HG02970 (cell line): Measurements from ENCODE around the gene MBD3.

Experiments used
- ATAC-seq: cut with Tn5 transposase; IDR thresholded peaks from one replicate; pipeline ENCODE4 v1.9.1; 2021; ENCODE audit warnings: mild to moderate bottlenecking, moderate library complexity, moderate number of reproducible peaks; ENCODE audit not compliant: unreplicated experiment, low FRiP score

MBD3 gene

DNA sequence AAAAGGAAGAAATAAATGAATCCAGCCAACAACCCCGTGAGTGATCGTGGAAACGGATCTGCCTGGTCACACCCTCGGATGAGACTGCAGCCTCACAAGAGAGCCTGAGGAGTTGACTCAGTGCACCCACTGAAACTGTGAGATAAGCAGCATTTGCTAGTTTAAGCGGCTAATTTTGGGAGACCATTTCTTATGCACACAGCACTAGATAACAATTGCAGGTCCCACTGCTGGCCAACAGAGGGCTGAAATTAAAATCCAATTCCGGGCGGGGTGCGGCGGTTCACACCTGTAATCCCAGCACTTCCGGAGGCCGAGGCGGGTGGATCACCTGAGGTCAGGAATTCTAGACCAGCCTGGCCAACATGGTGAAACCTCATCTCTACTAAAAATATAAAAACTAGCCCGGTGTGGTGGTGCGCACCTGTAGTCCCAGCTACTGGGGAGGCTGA, 9.0 kb upstream of the MBD3 start:
- no peak for ATAC-seq

- ATAC-seq, result no peak
Measured at GRCh38 chr19:1599460-1599846, 6.8 kb upstream of the MBD3 start.

DNA sequence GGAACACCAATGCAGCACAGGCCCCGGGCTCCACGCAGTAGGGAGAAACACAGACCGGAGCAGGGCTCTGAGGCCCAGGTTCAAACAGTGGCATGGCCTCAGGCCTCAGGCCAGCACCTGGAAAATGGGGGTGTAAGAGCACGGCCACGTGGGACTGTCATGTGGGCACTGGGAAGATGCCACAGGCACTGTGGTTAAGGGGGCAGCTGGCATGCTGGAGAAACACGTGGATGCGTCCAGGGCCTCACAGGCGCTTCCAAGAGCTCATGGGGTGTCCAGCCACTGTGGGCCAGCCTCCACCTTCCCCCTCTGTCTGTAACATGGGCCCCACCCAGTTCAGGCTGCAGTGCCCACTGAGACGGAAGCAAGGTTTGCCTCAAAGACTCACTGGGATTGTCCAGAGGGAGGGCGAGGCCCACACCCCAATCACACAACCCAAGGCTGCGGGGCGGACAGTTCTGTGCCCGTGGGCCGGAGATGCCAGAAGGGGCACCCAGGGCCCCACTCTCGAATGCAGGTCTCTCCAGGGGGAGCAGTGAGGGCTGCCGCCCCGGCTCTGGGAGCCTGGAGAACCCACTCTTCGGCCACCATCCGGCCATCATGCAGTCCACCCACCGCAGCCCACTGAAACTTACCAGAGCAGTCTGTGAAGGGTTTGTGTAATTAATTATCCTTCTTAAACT, 6.3 kb upstream of the MBD3 start:
- no peak for ATAC-seq

GRCh38 chr19:1593501-1593772, 772 bp upstream of the MBD3 start:
- no peak for ATAC-seq

GRCh38 chr19:1592024-1592754, 476 bp downstream of the MBD3 start:
- peak; percentile 68 for ATAC-seq

GRCh38 chr19:1591421-1592023, 1.1 kb downstream of the MBD3 start:
- ATAC-seq, result no peak

DNA sequence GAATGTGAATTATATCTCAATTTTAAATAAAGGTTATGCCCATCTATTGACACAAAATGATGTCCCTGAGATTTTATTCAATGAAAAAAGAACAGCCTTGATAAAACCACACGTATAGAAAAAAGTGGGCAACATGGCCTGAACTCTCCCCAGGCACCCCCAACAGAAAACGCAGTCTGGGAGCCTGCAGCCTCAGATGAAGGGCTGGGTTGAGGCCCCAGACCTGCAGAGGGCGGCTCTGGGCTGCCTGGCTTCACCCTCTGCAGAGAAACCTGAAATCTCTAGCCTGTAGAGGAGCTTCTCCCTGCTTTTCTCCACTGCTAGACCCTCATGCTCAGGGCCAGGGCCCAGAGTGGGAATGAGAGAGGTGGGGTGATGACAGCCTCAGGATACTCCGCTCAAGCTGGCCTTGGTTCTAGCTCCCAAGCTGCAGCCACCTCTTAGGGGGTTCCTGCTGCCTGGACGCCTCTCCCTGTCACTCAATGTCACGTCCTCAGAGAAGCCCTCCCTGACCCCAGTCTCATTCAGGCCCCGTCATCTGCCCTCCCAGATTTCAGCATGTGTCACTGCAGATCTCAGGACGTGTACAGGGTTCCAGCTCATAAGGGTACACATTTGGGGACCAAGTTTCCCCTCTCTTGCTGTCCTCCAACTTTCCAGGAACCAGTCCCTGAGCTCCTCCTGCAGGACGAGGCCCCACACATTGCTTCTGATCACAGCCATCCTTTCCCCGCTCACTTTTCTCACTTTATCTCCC, 1.8 kb downstream of the MBD3 start:
- no peak for ATAC-seq

- ATAC-seq, result no peak
Measured at GRCh38 chr19:1587872-1588271, 4.8 kb downstream of the MBD3 start.

GRCh38 chr19:1585243-1585580, 7.5 kb downstream of the MBD3 start:
- ATAC-seq, result no peak

- ATAC-seq, result no peak
Measured at GRCh38 chr19:1584500-1585242, 8.0 kb downstream of the MBD3 start.

- no peak for ATAC-seq
Measured at GRCh38 chr19:1582201-1582600, 10.5 kb downstream of the MBD3 start.

GRCh38 chr19:1580957-1581356, 11.7 kb downstream of the MBD3 start:
- ATAC-seq, result no peak

DNA sequence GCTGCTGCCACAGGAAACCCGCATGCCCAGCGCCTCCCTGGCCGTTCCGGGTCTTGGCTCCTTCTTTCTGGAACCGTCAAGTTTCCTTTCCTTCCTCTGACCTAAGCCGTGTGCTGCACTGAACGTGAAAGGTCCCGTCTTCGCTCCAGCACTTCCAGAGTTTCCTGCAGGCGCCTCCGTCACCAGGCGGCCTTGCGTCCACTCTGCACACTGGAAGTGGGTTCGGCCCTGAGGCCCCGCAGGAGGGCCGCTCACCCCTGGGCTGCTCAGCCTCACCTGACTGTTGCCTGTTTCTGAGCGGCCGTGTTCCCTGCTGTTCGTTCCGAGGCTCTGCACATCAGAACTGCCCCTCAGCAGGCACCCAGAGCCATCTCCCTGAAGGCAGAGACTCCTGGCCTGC, 12.3 kb downstream of the MBD3 start:
- no peak for ATAC-seq

DNA sequence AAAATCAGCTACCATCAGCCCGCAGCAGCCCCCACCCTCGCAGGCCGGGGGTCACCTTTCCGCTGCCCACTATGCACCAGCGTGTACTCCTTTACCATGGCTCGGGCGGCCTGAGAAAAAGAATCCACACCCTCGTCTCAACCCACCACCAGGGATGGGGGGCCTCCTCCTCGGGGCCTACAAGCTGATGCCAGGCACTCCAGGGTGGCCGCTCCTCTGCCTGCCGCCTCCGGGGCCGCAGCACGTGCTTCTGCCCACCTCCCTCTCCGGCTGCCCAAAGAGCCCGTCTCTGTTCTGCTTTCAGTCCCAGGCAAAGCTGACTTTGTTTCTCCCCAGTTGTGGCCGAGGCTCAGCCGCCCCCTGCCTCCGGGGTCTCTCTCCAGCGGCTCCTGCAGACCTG, 13.4 kb downstream of the MBD3 start:
- no peak for ATAC-seq

- ATAC-seq, result no peak
Measured at GRCh38 chr19:1577929-1578618, 14.6 kb downstream of the MBD3 start.

DNA sequence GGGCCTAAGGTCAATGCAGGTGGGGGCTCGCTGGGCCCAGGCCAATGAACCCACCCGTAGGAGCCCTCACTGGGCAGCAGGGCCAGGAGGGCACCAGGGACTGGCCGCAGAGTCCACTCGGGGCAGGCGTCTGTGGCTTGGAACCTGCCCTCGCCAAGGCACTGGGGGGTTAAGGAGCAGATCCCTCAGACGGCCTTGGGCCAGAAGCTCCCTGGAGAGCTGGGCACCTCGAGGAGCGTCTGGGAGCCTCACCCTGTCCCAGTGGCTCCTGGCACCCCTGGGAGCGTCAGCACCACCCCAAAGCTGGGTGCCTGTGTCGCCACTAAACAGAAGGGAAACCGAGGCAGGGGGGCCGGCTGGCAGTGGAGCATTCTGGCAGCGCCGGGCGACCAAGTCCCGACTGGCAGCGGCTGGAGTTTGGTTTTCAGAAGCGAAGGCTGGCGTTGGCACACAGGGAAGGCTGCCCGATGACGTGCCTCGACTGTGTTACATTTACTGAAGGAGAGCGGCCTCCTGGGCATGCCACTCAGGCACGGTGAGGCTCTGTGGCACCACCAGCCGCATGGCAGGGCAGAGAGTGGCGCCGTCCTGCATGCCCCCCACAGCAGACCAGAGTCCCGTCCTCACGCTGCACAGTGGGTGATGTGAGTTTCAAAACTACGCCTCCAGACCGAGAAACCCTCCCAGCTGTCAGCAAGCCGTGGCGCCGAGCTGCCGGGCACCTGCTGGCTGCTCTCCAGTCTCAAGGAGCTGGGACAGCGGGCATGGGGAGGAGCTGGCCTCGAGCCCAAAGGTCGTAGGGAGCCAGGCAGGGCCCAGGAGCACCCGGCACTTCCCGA, 15.4 kb downstream of the MBD3 start:
- no peak for ATAC-seq

GRCh38 chr19:1576242-1577089, 16.2 kb downstream of the MBD3 start:
- no peak for ATAC-seq
